RPMI8226 (cell line): ENCODE results near the gene SMCHD1.
"Not testable (repeated sequence)": the region's sequence is repeated elsewhere in the genome, so short reads cannot be mapped to it uniquely, and the experiment has no call there.

Source experiments
- DNase-seq: peaks from one replicate; pipeline ENCODE4 v3.0.0-alpha.2; 2015

SMCHD1 gene

GRCh38 chr18:2660849-2661248, 5.3 kb downstream of the SMCHD1 start:
- DNase-seq = not testable (repeated sequence)

- not testable (repeated sequence) for DNase-seq
Measured at GRCh38 chr18:2662288-2662687, 6.8 kb downstream of the SMCHD1 start.

GRCh38 chr18:2662990-2663389, 7.5 kb downstream of the SMCHD1 start:
- no peak for DNase-seq

- DNase-seq = no peak
Measured at GRCh38 chr18:2672410-2672809, 16.9 kb downstream of the SMCHD1 start.

- DNase-seq = no peak
Measured at GRCh38 chr18:2672872-2673271, 17.3 kb downstream of the SMCHD1 start.

GRCh38 chr18:2678933-2679332, 23.4 kb downstream of the SMCHD1 start:
- not testable (repeated sequence) for DNase-seq

GRCh38 chr18:2680216-2680792, 24.8 kb downstream of the SMCHD1 start:
- no peak for DNase-seq

GRCh38 chr18:2681993-2682603, 26.6 kb downstream of the SMCHD1 start:
- DNase-seq = no peak

- no peak for DNase-seq
Measured at GRCh38 chr18:2683055-2683454, 27.5 kb downstream of the SMCHD1 start.

GRCh38 chr18:2686349-2686968, 30.9 kb downstream of the SMCHD1 start:
- DNase-seq = no peak

- DNase-seq = no peak
Measured at GRCh38 chr18:2687390-2688001, 32.0 kb downstream of the SMCHD1 start.

- DNase-seq = no peak
Measured at GRCh38 chr18:2692508-2692907, 37.0 kb downstream of the SMCHD1 start.

GRCh38 chr18:2697184-2697583, 41.7 kb downstream of the SMCHD1 start:
- DNase-seq = no peak

- no peak for DNase-seq
Measured at GRCh38 chr18:2699001-2699400, 43.5 kb downstream of the SMCHD1 start.

GRCh38 chr18:2704541-2704940, 49.0 kb downstream of the SMCHD1 start:
- no peak for DNase-seq

GRCh38 chr18:2706903-2707302, 51.4 kb downstream of the SMCHD1 start:
- no peak for DNase-seq

GRCh38 chr18:2707551-2708168, 52.1 kb downstream of the SMCHD1 start:
- DNase-seq = no peak

- DNase-seq = no peak
Measured at GRCh38 chr18:2709316-2709715, 53.8 kb downstream of the SMCHD1 start.

- DNase-seq = no peak
Measured at GRCh38 chr18:2714140-2714539, 58.6 kb downstream of the SMCHD1 start.

- DNase-seq = no peak
Measured at GRCh38 chr18:2715990-2716389, 60.5 kb downstream of the SMCHD1 start.

- no peak for DNase-seq
Measured at GRCh38 chr18:2716394-2717326, 61.1 kb downstream of the SMCHD1 start.

- DNase-seq = no peak
Measured at GRCh38 chr18:2717407-2717806, 61.9 kb downstream of the SMCHD1 start.

GRCh38 chr18:2719040-2719439, 63.5 kb downstream of the SMCHD1 start:
- DNase-seq = no peak
